ENCODE data around the gene PHLPP1. TPM values are rescaled to one million over a fixed set of nuclear protein-coding genes. Genes with fewer than 3 reads are reported as not detected.

The PHLPP1 gene
- total and polyA plus RNA-seq, 8 donors, result 2.1 to 77.0 (median 12.5) TPM

DNA sequence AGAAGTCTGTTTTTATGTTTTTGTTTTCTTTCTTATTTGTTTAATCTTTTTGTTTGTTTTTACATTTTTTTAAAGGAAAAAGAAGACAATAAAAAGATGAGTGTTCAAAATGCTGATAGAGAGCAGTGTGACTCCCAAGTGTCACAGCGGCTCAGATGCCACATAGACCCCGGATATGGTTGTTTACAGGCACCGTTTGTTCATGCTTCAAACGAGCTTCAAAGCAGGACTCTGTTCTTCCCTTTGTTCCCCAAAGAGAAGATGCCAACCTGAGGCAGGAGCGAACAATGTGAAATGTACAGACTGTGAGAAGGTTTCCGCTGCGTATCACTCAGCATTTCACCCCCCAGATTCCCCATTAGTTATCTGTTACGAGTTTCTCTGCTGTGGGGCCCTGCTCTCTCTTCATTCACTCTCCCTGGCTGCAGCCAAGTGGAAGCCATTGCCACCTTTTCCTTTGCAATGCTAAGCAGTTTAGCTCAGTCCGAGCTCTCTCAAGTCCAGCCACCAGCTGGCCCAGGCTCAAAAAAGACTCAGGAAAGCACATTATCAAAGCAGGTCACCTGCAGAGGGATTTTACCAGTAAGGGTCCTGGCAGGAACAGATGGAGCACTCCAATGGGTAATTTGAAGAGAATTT, 36.4 kb upstream of the PHLPP1 start:
- no peak for TF ChIP-seq EP300 (IDR thresholded peaks at IDR 0.05)
- no peak for TF ChIP-seq POLR2AphosphoS5 (IDR thresholded peaks at IDR 0.05)
- TF ChIP-seq POLR2A (IDR thresholded peaks at IDR 0.05), result no peak
- TF ChIP-seq, protein P1, sequence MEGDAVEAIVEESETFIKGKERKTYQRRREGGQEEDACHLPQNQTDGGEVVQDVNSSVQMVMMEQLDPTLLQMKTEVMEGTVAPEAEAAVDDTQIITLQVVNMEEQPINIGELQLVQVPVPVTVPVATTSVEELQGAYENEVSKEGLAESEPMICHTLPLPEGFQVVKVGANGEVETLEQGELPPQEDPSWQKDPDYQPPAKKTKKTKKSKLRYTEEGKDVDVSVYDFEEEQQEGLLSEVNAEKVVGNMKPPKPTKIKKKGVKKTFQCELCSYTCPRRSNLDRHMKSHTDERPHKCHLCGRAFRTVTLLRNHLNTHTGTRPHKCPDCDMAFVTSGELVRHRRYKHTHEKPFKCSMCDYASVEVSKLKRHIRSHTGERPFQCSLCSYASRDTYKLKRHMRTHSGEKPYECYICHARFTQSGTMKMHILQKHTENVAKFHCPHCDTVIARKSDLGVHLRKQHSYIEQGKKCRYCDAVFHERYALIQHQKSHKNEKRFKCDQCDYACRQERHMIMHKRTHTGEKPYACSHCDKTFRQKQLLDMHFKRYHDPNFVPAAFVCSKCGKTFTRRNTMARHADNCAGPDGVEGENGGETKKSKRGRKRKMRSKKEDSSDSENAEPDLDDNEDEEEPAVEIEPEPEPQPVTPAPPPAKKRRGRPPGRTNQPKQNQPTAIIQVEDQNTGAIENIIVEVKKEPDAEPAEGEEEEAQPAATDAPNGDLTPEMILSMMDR (IDR thresholded peaks at IDR 0.05), result no peak
- intact Hi-C loops (cut with DNase I; ENCODE audit: low total_unique reads), result no loop called here
- Histone ChIP-seq H3K36me3 (no peaks in the 10 kb centered on the region), H3K4me1 (no peaks in the 10 kb centered on the region), H3K9me3 (no peaks in the 10 kb centered on the region), H3K4me3 (no peak overlapping the region), H3K27me3 (no peaks in the 10 kb centered on the region), H3K27ac (no peak overlapping the region)
- WGBS, 5 donors, result 63 to 82% (median 70%) methylated on average over 9 of the region's 9 CpGs
- DNase-seq, result no peak

DNA sequence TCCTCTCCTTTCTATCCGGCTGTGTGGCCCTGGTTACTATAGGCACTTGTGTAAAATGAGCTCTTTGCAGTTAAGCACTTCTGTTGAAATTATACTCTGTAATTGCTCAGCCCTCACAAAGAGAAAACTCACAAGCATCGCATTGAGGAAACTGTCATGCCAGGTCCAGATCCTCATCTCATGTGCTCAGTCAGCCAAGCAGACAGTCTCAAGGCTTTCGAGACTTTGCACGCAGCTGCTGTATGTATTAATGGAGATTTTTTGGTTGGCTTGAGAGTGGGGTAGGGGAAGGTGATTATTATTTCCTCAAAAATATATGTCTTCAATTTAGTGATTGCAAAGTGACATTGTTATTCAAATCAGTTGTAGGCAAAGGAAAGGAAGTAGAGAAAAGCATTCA, 33.0 kb upstream of the PHLPP1 start:
- intact Hi-C loops (cut with DNase I; ENCODE audit: low total_unique reads), result no loop called here
- no peaks in the 10 kb centered on the region for H3K4me1 ChIP-seq
- no peak for TF ChIP-seq POLR2A (IDR thresholded peaks at IDR 0.05)
- H3K27ac ChIP-seq, result no peak overlapping the region
- H3K4me3 ChIP-seq, result no peak overlapping the region
- 69 to 86% (median 73%) methylated on average over 4 of the region's 4 CpGs for WGBS, 5 donors
- peaks cover 0 to 4% (median 1%) of the 10 kb centered on the region in 4 donors for H3K9me3 ChIP-seq
- no peaks in the 10 kb centered on the region for H3K27me3 ChIP-seq
- no peak for DNase-seq
- H3K36me3 ChIP-seq, result no peaks in the 10 kb centered on the region

DNA sequence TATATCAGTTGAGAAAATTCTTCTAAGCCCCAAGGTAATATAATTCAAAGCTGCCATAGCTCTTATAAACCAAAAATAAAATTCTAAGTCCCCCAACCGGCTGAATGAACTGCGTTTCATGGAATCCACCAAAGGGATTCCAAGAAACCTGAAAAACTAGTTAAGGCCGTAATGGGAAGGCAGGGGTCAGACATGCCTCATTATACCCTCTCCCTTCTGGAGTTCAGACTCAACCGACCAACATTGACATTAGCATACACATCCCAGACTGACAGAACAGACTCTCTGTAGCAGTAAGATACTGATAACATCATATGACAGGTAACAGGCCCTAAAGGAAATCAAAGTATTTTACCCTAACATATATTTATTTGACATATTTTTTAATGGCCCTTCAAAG, 31.4 kb upstream of the PHLPP1 start:
- H3K27me3 ChIP-seq, result no peaks in the 10 kb centered on the region
- H3K4me3 ChIP-seq, result no peak overlapping the region
- H3K27ac ChIP-seq, result no peak overlapping the region
- TF ChIP-seq EP300 (IDR thresholded peaks at IDR 0.05), result no peak
- TF ChIP-seq, protein P1 (IDR thresholded peaks at IDR 0.05), result no peak
- no peak for TF ChIP-seq POLR2A (IDR thresholded peaks at IDR 0.05)
- no peak for TF ChIP-seq POLR2AphosphoS5 (IDR thresholded peaks at IDR 0.05)
- no peaks in the 10 kb centered on the region for H3K4me1 ChIP-seq
- WGBS, 5 donors, result 47 to 69% (median 56%) methylated on average over 4 of the region's 4 CpGs
- H3K9me3 ChIP-seq, result peaks cover 3 to 20% (median 10%) of the 10 kb centered on the region in 4 donors
- H3K36me3 ChIP-seq, result no peaks in the 10 kb centered on the region
- DNase-seq, result no peak
- intact Hi-C loops (cut with DNase I; ENCODE audit: low total_unique reads), result no loop called here

DNA sequence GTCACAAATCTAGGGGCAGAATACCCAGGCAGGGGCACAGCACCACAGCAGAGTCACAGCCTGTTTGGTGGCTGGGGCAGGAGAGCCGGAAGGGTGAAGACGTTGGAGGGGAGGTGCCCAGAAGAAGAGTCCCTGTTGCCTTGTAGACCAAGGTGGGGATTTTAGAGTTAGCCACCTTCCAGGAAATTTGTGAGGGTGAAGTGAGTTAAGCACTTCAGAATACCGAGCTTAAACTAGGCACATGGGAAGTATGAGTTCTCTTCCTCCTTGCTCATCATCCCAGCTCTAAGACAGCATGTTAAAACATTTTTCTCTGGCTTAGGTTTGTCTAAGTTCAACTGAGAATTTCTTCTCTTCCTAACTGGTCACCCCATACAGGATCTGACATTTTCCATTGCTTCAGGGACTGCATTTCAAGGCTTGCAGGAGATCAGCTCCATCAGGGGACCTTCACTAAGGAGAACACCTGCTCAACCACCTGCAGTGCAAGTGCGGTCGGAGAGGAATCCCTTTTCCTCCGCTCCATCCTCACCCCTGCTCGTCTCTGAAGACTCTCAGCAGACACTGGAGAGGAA, 26.5 kb upstream of the PHLPP1 start:
- TF ChIP-seq, protein P1 (IDR thresholded peaks at IDR 0.05), result no peak
- TF ChIP-seq EP300 (IDR thresholded peaks at IDR 0.05), result no peak
- TF ChIP-seq POLR2A (IDR thresholded peaks at IDR 0.05), result no peak
- TF ChIP-seq POLR2AphosphoS5 (IDR thresholded peaks at IDR 0.05), result no peak
- intact Hi-C loops (cut with DNase I; ENCODE audit: low total_unique reads), result no loop called here
- 87 to 95% (median 92%) methylated on average over 7 of the region's 7 CpGs for WGBS, 5 donors
- no peaks in the 10 kb centered on the region for H3K4me1 ChIP-seq
- H3K4me3 ChIP-seq, result no peak overlapping the region
- H3K9me3 ChIP-seq, result peaks cover 3 to 33% (median 20%) of the 10 kb centered on the region in 4 donors
- H3K27ac ChIP-seq, result no peak overlapping the region
- H3K27me3 ChIP-seq, result no peaks in the 10 kb centered on the region
- DNase-seq, result no peak
- no peaks in the 10 kb centered on the region for H3K36me3 ChIP-seq

DNA sequence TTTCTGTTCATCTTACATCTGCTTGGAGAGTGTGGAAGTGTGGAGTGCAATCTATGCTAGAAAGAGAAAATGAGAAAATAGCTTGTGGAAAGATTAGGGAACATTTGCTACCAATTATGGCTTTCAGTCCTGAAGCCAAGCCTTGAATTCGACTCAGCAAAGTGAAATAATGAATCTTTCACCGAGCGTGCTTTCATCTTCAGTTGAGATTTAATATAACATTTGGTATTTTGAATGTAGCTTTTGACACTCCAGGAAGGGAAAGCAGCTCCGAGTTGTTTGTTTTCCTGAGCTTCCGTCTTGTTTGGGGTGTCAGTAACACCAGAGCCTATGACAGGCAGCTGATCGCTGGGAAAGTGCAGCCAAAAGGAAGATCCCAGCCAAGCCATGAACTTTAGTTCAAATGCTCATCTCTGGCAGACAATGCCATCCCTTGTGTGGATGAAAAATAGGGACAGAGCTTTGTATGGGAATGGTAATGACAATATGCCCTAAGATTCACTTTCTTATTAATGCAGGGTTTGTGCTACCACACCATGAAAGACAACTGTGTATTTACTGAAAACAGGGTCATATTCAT, 25.0 kb upstream of the PHLPP1 start:
- 57 to 78% (median 73%) methylated on average over 6 of the region's 6 CpGs for WGBS, 5 donors
- no peak for TF ChIP-seq POLR2A (IDR thresholded peaks at IDR 0.05)
- no peaks in the 10 kb centered on the region for H3K27me3 ChIP-seq
- H3K9me3 ChIP-seq, result peaks cover 3 to 33% (median 20%) of the 10 kb centered on the region in 4 donors
- H3K4me1 ChIP-seq, result no peaks in the 10 kb centered on the region
- H3K4me3 ChIP-seq, result no peak overlapping the region
- H3K36me3 ChIP-seq, result no peaks in the 10 kb centered on the region
- intact Hi-C loops (cut with DNase I; ENCODE audit: low total_unique reads), result no loop called here
- DNase-seq, result no peak
- no peak overlapping the region for H3K27ac ChIP-seq

Data from stomach (tissue), 9 donors.